Muscle of arm (tissue), 12 donors: Measurements from ENCODE around the gene OR2A2. TPM values are rescaled to one million over a fixed set of nuclear protein-coding genes. Genes with fewer than 3 reads are reported as not detected.

Source experiments
- DNase-seq: peaks from one replicate; pipeline ENCODE4 v3.0.0-alpha.2; 2013
- polyA plus RNA-seq, 12 donors: library from polyadenylated mRNA; unstranded; fragments of 120-200 nt; gene quantifications; one replicate each; pipeline ENCODE4 v1.2.1, GENCODE V29; 2013; ENCODE audit not compliant: insufficient read length in 12 of 12

OR2A2 gene
- polyA plus RNA-seq, 12 donors = not detected

DNA sequence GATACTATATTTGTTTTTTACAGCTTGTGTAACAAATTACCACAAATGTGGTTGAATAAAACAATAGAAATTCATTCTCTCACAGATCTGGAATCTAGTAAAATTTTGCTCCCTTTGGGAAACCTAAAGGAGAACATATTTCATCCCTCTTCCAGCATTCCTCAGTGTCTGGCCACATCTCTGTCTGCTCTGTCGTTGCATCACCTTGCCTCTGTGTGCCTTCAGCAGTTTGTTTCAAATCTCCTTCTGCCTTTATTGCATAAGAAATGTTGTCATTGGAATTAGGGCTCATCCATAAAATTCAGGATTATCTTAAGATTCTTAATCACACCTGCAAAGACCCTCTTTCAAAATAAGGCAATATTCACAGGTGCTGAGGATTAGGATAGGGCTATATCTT, 28.1 kb downstream of the OR2A2 start:
- no peak for DNase-seq

DNA sequence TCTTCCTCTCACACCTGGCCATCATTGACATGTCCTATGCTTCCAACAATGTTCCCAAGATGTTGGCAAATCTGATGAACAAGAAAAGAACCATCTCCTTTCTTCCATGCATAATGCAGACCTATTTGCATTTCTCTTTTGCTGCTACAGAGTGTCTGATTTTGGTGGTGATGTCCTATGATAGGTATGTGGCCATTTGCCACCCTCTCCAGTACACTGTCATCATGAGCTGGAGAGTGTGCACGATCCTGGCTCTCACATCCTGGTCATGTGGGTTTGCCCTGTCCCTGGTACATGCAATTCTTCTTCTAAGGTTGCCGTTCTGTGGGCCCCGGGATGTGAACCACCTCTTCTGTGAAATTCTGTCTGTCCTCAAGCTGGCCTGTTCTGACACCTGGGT, 32.8 kb downstream of the OR2A2 start:
- no peak for DNase-seq

GRCh38 chr7:144144426-144144825, 35.0 kb downstream of the OR2A2 start:
- DNase-seq = no peak

DNA sequence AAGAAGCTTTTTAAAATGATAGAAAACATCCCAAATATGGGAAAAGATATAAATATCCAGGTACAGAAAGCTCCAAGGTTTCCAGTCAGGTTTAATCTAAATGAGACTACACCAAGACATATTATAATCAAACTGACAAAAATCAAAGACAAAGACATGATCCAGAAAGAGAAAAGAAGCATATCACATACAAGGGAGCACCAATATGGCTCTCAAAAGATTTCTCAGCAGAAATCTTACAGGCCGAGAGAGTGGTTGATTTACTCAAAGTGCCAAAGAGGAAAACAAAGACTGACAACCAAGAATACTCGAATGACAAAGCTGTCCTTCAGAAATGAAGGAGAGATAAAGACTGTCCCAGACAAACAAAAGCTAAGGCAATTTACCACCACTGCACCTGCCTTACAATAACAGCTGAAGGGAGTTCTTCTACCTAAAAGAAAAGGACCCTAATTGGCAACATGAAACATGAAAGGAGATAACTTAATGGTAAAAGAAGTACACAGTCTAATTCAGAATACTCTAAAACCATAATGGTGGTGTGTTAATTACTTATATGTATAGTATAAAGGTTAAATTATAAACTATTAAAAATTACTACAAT, 38.9 kb downstream of the OR2A2 start:
- DNase-seq = no peak

DNA sequence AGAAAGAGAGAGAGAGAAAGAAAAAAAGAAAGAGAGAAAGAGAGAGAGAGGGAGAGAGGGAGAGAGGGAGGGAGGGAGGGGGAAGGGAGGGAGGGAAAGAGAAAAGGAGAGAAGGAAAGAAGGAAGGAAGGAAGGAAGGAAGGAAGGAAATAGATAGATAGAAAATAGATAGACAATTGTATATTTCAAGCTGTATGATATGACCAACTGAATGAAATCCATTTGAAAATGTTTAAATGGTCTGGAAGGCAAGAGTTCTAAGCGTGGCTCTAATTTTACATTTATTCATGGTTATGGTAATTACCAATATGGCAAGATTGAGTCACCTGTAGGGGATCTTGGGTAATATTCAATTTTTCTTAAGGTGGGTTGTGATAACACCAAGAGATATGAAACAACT, 49.5 kb downstream of the OR2A2 start:
- no peak for DNase-seq

Other genes starting within 250 kb of the OR2A2 start
- 100 to 1,000 TPM in 11 of 12 donors, not detected in 1; 108 to 248 (median 215) TPM for gene TCAF1, start 207.4 kb upstream of the OR2A2 start, polyA plus RNA-seq
- not detected for gene OR2F2, start 174.3 kb upstream of the OR2A2 start, polyA plus RNA-seq
- under 1 TPM in 4 of 12 donors, not detected in 8; 0.04 to 0.32 (median 0.05) TPM for gene OR2F1, start 154.7 kb upstream of the OR2A2 start, polyA plus RNA-seq
- gene OR6B1, start 109.3 kb upstream of the OR2A2 start, polyA plus RNA-seq = not detected
- gene OR2A5, start 60.6 kb upstream of the OR2A2 start, polyA plus RNA-seq = under 1 TPM in 2 of 12 donors, not detected in 10; 0.25 to 0.38 TPM
- gene OR2A25, start 39.8 kb upstream of the OR2A2 start, polyA plus RNA-seq = not detected
- gene OR2A12, start 23.3 kb upstream of the OR2A2 start, polyA plus RNA-seq = under 1 TPM in 1 of 12 donors, not detected in 11; 0.04 TPM
- gene OR2A14, start 13.6 kb downstream of the OR2A2 start, polyA plus RNA-seq = not detected
- gene CTAGE4, start 73.9 kb downstream of the OR2A2 start, polyA plus RNA-seq = 1 to 10 TPM in 5 of 12 donors, under 1 TPM in 4, not detected in 3; 0.45 to 5.2 (median 1.1) TPM
- gene ARHGEF35, start 86.2 kb downstream of the OR2A2 start, polyA plus RNA-seq = 10 to 100 TPM in 1 of 12 donors, 1 to 10 TPM in 8, under 1 TPM in 2, not detected in 1; 0.82 to 12.9 (median 1.5) TPM
- gene OR2A42, start 130.0 kb downstream of the OR2A2 start, polyA plus RNA-seq = 1 to 10 TPM in 2 of 12 donors, under 1 TPM in 8, not detected in 2; 0.07 to 1.3 (median 0.41) TPM
- gene OR2A7, start 155.2 kb downstream of the OR2A2 start, polyA plus RNA-seq = 1 to 10 TPM in 6 of 12 donors, under 1 TPM in 4, not detected in 2; 0.62 to 7.5 (median 1.5) TPM
- gene CTAGE8, start 159.7 kb downstream of the OR2A2 start, polyA plus RNA-seq = 1 to 10 TPM in 2 of 12 donors, under 1 TPM in 4, not detected in 6; 0.25 to 2.1 (median 0.36) TPM
- gene OR2A1, start 202.8 kb downstream of the OR2A2 start, polyA plus RNA-seq = 1 to 10 TPM in 1 of 12 donors, under 1 TPM in 6, not detected in 5; 0.08 to 1.4 (median 0.35) TPM
- 10 to 100 TPM in 1 of 12 donors, 1 to 10 TPM in 9, not detected in 2; 1.2 to 15.3 (median 2.3) TPM for gene ARHGEF5, start 245.8 kb downstream of the OR2A2 start, polyA plus RNA-seq